C4-2B (cell line): ENCODE measurements around the gene SCN8A.

ENCODE experiments used
- CTCF ChIP-seq: fragments of 450-650 bp; conservative IDR thresholded peaks from 2 replicates; pipeline ENCODE4 v1.5.1; 2017; ENCODE audit warnings: mild to moderate bottlenecking
- ZFX ChIP-seq: fragments of 450-650 bp; IDR thresholded peaks from 2 replicates; pipeline ENCODE4 v1.6.1; 2017

GRCh38 chr12:51706206-51706605 lies 115.2 kb downstream of the SCN8A start:
- TF ChIP-seq CTCF (no peak), ZFX (no peak)
